Activated T-cell treated with anti-CD3 and anti-CD28 coated beads for 48 hours (primary cell): ENCODE measurements around the gene RAB17.
A peak's percentile ranks its signal among the peaks of the same experiment; 100 is the strongest.

Experiments
- DNase-seq: peaks from one replicate; pipeline ENCODE4 v3.0.0-alpha.2; 2020; ENCODE audit warnings: low read depth

RAB17 gene

GRCh38 chr2:237576974-237577373, 13.6 kb downstream of the RAB17 start:
- no peak for DNase-seq

GRCh38 chr2:237575869-237576862, 14.4 kb downstream of the RAB17 start:
- no peak for DNase-seq

GRCh38 chr2:237574894-237575868, 15.4 kb downstream of the RAB17 start:
- no peak for DNase-seq

- no peak for DNase-seq
These were observed 16.1 kb downstream of the RAB17 start for GRCh38 chr2:237574467-237574866.

- no peak for DNase-seq
These were observed 16.7 kb downstream of the RAB17 start for GRCh38 chr2:237573721-237574415.

- DNase-seq, result no peak
These were observed 17.8 kb downstream of the RAB17 start for GRCh38 chr2:237572742-237573101.

GRCh38 chr2:237572021-237572741, 18.4 kb downstream of the RAB17 start:
- DNase-seq, result peak; percentile 85

- no peak for DNase-seq
These were observed 19.0 kb downstream of the RAB17 start for GRCh38 chr2:237571551-237571950.

GRCh38 chr2:237570776-237571335, 19.7 kb downstream of the RAB17 start:
- DNase-seq, result no peak

- no peak for DNase-seq
These were observed 20.6 kb downstream of the RAB17 start for GRCh38 chr2:237569896-237570295.

- no peak for DNase-seq
These were observed 21.5 kb downstream of the RAB17 start for GRCh38 chr2:237569041-237569440.

- no peak for DNase-seq
These were observed 22.3 kb downstream of the RAB17 start for GRCh38 chr2:237568121-237568660.

GRCh38 chr2:237567276-237568029, 23.1 kb downstream of the RAB17 start:
- DNase-seq, result no peak

- DNase-seq, result no peak
These were observed 23.9 kb downstream of the RAB17 start, which contains the start of gene PRLH for GRCh38 chr2:237566401-237567235. Gene PRLH, plus strand, starts transcription at chr2:237566574. Its CDS starts 0 bp downstream, at chr2:237566574.

- DNase-seq, result no peak
These were observed 24.6 kb downstream of the RAB17 start for GRCh38 chr2:237565974-237566373.

- DNase-seq, result no peak
These were observed 25.9 kb downstream of the RAB17 start for GRCh38 chr2:237564526-237565131.

GRCh38 chr2:237563816-237564215, 26.7 kb downstream of the RAB17 start:
- no peak for DNase-seq

- no peak for DNase-seq
These were observed 29.3 kb downstream of the RAB17 start for GRCh38 chr2:237561221-237561620.
